A673 (cell line): ENCODE data around the gene PTRH1.

Source experiments
- CTCF ChIP-seq: fragments of 300-800, 200-600 bp; sonication (generic); conservative IDR thresholded peaks from 2 replicates; pipeline ENCODE4 v1.5.1; 2017; ENCODE audit warnings: low read depth, mild to moderate bottlenecking, antibody characterized with exemption, low read length, moderate library complexity, mixed read lengths
- EZH2 ChIP-seq: fragments of 200-600 bp; sonication (generic); IDR thresholded peaks from 2 replicates; pipeline ENCODE4 v1.6.1; 2017; ENCODE audit warnings: borderline replicate concordance, low read depth, mild to moderate bottlenecking, mixed read lengths, antibody characterized with exemption, low read length; ENCODE audit not compliant: poor library complexity, severe bottlenecking

- TF ChIP-seq CTCF = no peak
- no peak for TF ChIP-seq EZH2
Measured at GRCh38 chr9:127721391-127721821, 5.9 kb upstream of the PTRH1 start.
